Endothelial cell of umbilical vein (primary cell): ENCODE data around the gene FAM237B.

Source experiments
- CTCF ChIP-seq, 2 donors: IDR thresholded peaks; 1 replicate in 1 of 2; 2 replicates in 1 of 2; pipeline ENCODE4 v1.5.1; 2011; ENCODE audit warnings: low read length in 2 of 2, mild to moderate bottlenecking in 2 of 2, moderate library complexity in 2 of 2, control low read depth in 1 of 2, inconsistent platforms in 1 of 2, low read depth in 1 of 2; ENCODE audit not compliant: insufficient read depth in 1 of 2; ENCODE audit errors: extremely low read depth in 1 of 2
- EZH2 ChIP-seq: IDR thresholded peaks from 2 replicates; pipeline ENCODE4 v1.6.1; 2012; ENCODE audit warnings: borderline replicate concordance, low read depth, mild to moderate bottlenecking, moderate library complexity, low read length, inconsistent platforms; ENCODE audit not compliant: severe bottlenecking
- FOS ChIP-seq: IDR thresholded peaks from 2 replicates; pipeline ENCODE4 v1.6.1; 2011; ENCODE audit warnings: mild to moderate bottlenecking, low read length, moderate library complexity, borderline replicate concordance; ENCODE audit not compliant: insufficient read depth
- JUN ChIP-seq: IDR thresholded peaks from 2 replicates; pipeline ENCODE4 v1.6.1; 2011; ENCODE audit warnings: borderline replicate concordance, low read depth; ENCODE audit not compliant: insufficient read length, insufficient read depth
- MYC ChIP-seq: IDR thresholded peaks from one replicate; pipeline ENCODE4 v1.6.1; 2011; ENCODE audit warnings: mild to moderate bottlenecking, low read depth, low read length
- POLR2A ChIP-seq: IDR thresholded peaks from 2 replicates; pipeline ENCODE4 v1.6.1; 2012; ENCODE audit warnings: low read depth, mild to moderate bottlenecking, control low read depth, low read length
- POLR2AphosphoS5 ChIP-seq: IDR thresholded peaks from 2 replicates; pipeline ENCODE4 v1.6.1; 2012; ENCODE audit warnings: low read depth, mild to moderate bottlenecking, control low read depth, low read length, moderate library complexity; ENCODE audit not compliant: insufficient read depth

- TF ChIP-seq CTCF (IDR thresholded peaks at IDR 0.05; ENCODE audit: extremely low read depth in 1 of 2, insufficient read depth in 1 of 2, low read depth in 1 of 2, low read length in 2 of 2) (no peak), EZH2 (no peak), MYC (no peak), JUN (no peak), POLR2A (no peak), POLR2AphosphoS5 (no peak), FOS (no peak)
These were observed 26.7 kb upstream of the FAM237B start for GRCh38 chr7:90347759-90348158.
